Measurements from ENCODE around the gene DPH7.

The DPH7 gene

DNA sequence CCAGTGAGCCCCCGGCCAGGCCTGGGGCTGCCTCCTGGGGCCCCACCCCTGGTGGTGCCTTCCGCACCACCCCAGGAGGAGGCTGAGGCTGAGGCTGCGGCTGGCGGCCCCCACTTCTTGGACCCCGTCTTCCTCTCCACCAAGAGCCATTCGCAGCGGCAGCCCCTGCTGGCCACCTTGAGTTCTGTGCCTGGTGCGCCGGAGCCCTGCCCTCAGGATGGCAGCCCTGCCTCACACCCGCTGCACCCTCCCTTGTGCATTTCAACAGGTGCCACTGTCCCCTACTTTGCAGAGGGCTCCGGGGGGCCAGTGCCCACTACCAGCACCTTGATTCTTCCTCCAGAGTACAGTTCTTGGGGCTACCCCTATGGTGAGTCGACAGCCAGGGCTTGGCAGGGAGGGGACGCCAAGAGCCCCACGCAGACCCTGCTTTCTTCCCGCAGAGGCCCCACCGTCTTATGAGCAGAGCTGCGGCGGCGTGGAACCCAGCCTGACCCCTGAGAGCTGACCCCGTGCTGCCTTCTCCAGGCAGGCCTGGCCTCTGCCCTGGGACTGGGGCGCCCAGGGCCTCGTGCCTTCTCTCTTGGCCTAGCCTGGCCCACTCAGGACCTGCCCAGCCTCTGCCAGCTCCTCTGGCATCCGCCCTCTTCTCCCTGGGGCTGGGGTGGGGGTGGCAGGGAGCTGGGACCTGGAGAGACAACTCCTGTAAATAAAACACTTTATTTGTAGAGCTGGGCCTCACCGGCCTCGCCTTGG is 36.1 kb upstream of the DPH7 start:
- Histone ChIP-seq H3K9ac (ENCODE audit: low read depth, low read length, poor library complexity, severe bottlenecking) (no peak overlapping the region), H3K9me2 (replicated peaks; ENCODE audit: low read depth, low read length) (no peaks in the 10 kb centered on the region), H2AFZ (ENCODE audit: low read length) (no peak overlapping the region), H3K4me3 (ENCODE audit: low read length, poor library complexity, severe bottlenecking) (no peak overlapping the region), H3K4me1 (ENCODE audit: insufficient read depth, low read length, poor library complexity, severe bottlenecking) (peaks cover 18% of the 10 kb centered on the region), H3K36me3 (ENCODE audit: insufficient read depth, low read length) (no peaks in the 10 kb centered on the region), H3K79me2 (ENCODE audit: insufficient read depth, low read length) (peaks cover 35% of the 10 kb centered on the region), H3F3A (ENCODE audit: low read depth) (no peaks in the 10 kb centered on the region), H4K20me1 (ENCODE audit: insufficient read depth, low read length, poor library complexity, severe bottlenecking) (peaks cover 21% of the 10 kb centered on the region), H3K9me3 (ENCODE audit: insufficient read depth, low read depth, low read length) (no peaks in the 10 kb centered on the region), H3K4me2 (ENCODE audit: low read depth, low read length, poor library complexity, severe bottlenecking) (no peak overlapping the region), H3K27me3 (ENCODE audit: insufficient read depth, low read length, poor library complexity, severe bottlenecking) (no peaks in the 10 kb centered on the region)
- TF ChIP-seq EZH2phosphoT487 (IDR thresholded peaks at IDR 0.05; ENCODE audit: borderline replicate concordance): no peak
- TF ChIP-seq, protein P1, sequence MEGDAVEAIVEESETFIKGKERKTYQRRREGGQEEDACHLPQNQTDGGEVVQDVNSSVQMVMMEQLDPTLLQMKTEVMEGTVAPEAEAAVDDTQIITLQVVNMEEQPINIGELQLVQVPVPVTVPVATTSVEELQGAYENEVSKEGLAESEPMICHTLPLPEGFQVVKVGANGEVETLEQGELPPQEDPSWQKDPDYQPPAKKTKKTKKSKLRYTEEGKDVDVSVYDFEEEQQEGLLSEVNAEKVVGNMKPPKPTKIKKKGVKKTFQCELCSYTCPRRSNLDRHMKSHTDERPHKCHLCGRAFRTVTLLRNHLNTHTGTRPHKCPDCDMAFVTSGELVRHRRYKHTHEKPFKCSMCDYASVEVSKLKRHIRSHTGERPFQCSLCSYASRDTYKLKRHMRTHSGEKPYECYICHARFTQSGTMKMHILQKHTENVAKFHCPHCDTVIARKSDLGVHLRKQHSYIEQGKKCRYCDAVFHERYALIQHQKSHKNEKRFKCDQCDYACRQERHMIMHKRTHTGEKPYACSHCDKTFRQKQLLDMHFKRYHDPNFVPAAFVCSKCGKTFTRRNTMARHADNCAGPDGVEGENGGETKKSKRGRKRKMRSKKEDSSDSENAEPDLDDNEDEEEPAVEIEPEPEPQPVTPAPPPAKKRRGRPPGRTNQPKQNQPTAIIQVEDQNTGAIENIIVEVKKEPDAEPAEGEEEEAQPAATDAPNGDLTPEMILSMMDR (conservative IDR thresholded peaks at IDR 0.05; ENCODE audit: low read length): no peak

DNA sequence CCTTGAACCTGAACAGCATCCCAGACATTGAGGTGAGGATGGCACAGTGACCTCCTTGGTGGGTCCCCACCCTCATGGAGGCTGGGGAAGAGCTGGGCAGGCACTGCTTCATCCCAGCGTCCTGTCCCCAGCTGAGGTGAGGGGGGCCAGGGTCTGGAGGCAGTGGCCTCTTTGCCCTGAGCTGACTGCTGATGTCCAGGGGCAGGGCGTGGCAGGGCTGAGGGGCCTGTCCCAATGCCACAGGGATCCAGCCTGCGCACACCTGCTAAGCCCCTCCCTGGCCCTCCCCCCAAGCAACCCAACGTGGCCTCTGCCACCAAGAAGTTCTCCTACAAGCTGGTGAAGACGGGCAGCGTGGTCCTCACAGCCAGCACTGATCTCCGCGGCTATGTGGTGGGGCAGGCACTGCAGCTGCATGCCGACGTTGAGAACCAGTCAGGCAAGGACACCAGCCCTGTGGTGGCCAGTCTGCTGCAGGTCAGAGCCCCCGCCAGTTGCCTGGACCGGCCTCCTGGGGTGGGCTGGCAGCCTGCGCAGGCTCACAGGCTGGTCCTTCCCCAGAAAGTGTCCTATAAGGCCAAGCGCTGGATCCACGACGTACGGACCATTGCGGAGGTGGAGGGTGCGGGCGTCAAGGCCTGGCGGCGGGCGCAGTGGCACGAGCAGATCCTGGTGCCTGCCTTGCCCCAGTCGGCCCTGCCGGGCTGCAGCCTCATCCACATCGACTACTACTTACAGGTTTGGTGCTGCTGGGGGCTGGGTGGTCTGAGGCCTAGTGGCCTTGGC is 35.2 kb upstream of the DPH7 start:
- Histone ChIP-seq H3K79me2 (ENCODE audit: insufficient read depth, low read length) (peaks cover 28% of the 10 kb centered on the region), H3K4me2 (ENCODE audit: low read depth, low read length, poor library complexity, severe bottlenecking) (no peak overlapping the region), H3K36me3 (ENCODE audit: insufficient read depth, low read length) (no peaks in the 10 kb centered on the region), H3K9ac (ENCODE audit: low read depth, low read length, poor library complexity, severe bottlenecking) (no peak overlapping the region), H3K4me1 (ENCODE audit: insufficient read depth, low read length, poor library complexity, severe bottlenecking) (peaks cover 14% of the 10 kb centered on the region), H4K20me1 (ENCODE audit: insufficient read depth, low read length, poor library complexity, severe bottlenecking) (peaks cover 17% of the 10 kb centered on the region), H3K27me3 (ENCODE audit: insufficient read depth, low read length, poor library complexity, severe bottlenecking) (no peaks in the 10 kb centered on the region), H2AFZ (ENCODE audit: low read length) (no peak overlapping the region), H3K9me2 (replicated peaks; ENCODE audit: low read depth, low read length) (no peaks in the 10 kb centered on the region), H3K9me3 (ENCODE audit: insufficient read depth, low read depth, low read length) (no peaks in the 10 kb centered on the region), H3K4me3 (ENCODE audit: low read length, poor library complexity, severe bottlenecking) (no peak overlapping the region), H3F3A (ENCODE audit: low read depth) (no peaks in the 10 kb centered on the region)
- TF ChIP-seq EZH2phosphoT487 (IDR thresholded peaks at IDR 0.05; ENCODE audit: borderline replicate concordance): no peak
- TF ChIP-seq, protein P1 (conservative IDR thresholded peaks at IDR 0.05; ENCODE audit: low read length): no peak

DNA sequence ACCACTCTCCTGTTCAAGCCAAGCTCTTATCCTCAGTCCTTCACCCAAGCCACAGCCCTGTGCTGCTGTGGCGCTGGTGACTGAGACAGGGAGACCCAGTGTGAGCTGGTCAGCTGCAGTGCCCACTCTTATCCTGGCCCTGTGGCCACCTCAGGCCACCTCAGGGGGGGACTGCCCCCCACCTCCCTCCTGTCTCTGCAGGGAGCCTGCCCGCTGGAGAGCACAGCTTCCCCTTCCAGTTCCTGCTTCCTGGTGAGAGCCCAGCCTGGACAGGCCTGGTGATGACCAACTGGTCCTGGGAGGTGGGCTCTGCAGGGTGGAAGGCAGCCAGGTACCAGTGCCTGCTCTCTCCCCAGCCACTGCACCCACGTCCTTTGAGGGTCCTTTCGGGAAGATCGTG is 34.5 kb upstream of the DPH7 start:
- Histone ChIP-seq H3K36me3 (ENCODE audit: insufficient read depth, low read length) (no peaks in the 10 kb centered on the region), H3K9me2 (replicated peaks; ENCODE audit: low read depth, low read length) (no peaks in the 10 kb centered on the region), H3K4me1 (ENCODE audit: insufficient read depth, low read length, poor library complexity, severe bottlenecking) (peaks cover 14% of the 10 kb centered on the region), H2AFZ (ENCODE audit: low read length) (no peak overlapping the region), H3K79me2 (ENCODE audit: insufficient read depth, low read length) (peaks cover 27% of the 10 kb centered on the region), H4K20me1 (ENCODE audit: insufficient read depth, low read length, poor library complexity, severe bottlenecking) (peaks cover 20% of the 10 kb centered on the region), H3K9me3 (ENCODE audit: insufficient read depth, low read depth, low read length) (no peaks in the 10 kb centered on the region), H3K4me3 (ENCODE audit: low read length, poor library complexity, severe bottlenecking) (no peak overlapping the region), H3F3A (ENCODE audit: low read depth) (no peaks in the 10 kb centered on the region), H3K9ac (ENCODE audit: low read depth, low read length, poor library complexity, severe bottlenecking) (no peak overlapping the region), H3K4me2 (ENCODE audit: low read depth, low read length, poor library complexity, severe bottlenecking) (no peak overlapping the region), H3K27me3 (ENCODE audit: insufficient read depth, low read length, poor library complexity, severe bottlenecking) (no peaks in the 10 kb centered on the region)
- TF ChIP-seq, protein P1 (conservative IDR thresholded peaks at IDR 0.05; ENCODE audit: low read length): no peak
- no peak for TF ChIP-seq EZH2phosphoT487 (IDR thresholded peaks at IDR 0.05; ENCODE audit: borderline replicate concordance)
